Parathyroid adenoma (tissue), 2 donors: Measurements from ENCODE around the gene SP100.
"Not testable (repeated sequence)": the region's sequence is repeated elsewhere in the genome, so short reads cannot be mapped to it uniquely, and the experiment has no call there.

Source experiments
- H2AFZ ChIP-seq: fragments of 300-600 bp; sonication (generic); one replicate; pipeline ENCODE4 v1.7.0; 2017; ENCODE audit warnings: antibody characterized with exemption, mild to moderate bottlenecking
- H3K27ac ChIP-seq: fragments of 300-600 bp; sonication (generic); one replicate; pipeline ENCODE4 v1.7.0; 2017
- H3K27me3 ChIP-seq: fragments of 300-600 bp; sonication (generic); one replicate; pipeline ENCODE4 v1.7.0; 2017; ENCODE audit warnings: low read length; ENCODE audit not compliant: control insufficient read depth, insufficient read depth
- H3K36me3 ChIP-seq: fragments of 300-600 bp; sonication (generic); one replicate; pipeline ENCODE4 v1.7.0; 2017; ENCODE audit warnings: low read length; ENCODE audit not compliant: control insufficient read depth, insufficient read depth
- H3K4me1 ChIP-seq: fragments of 300-600 bp; sonication (generic); one replicate; pipeline ENCODE4 v1.7.0; 2017; ENCODE audit warnings: control low read depth
- H3K4me2 ChIP-seq: fragments of 300-600 bp; sonication (generic); one replicate; pipeline ENCODE4 v1.7.0; 2017; ENCODE audit warnings: low read length
- H3K4me3 ChIP-seq: fragments of 300-600 bp; sonication (generic); one replicate; pipeline ENCODE4 v1.7.0; 2017; ENCODE audit warnings: low read depth, low read length
- H3K79me2 ChIP-seq: fragments of 300-600 bp; sonication (generic); one replicate; pipeline ENCODE4 v1.7.0; 2017; ENCODE audit warnings: control low read depth
- H3K9ac ChIP-seq: fragments of 300-600 bp; sonication (generic); one replicate; pipeline ENCODE4 v1.7.0; 2017; ENCODE audit warnings: mild to moderate bottlenecking
- H3K9me3 ChIP-seq: fragments of 300-600 bp; sonication (generic); one replicate; pipeline ENCODE4 v1.7.0; 2017; ENCODE audit warnings: low read length; ENCODE audit not compliant: control insufficient read depth
- CTCF ChIP-seq: fragments of 300-600 bp; sonication (generic); IDR thresholded peaks from one replicate; pipeline ENCODE4 v1.7.0; 2017; ENCODE audit warnings: antibody characterized with exemption, mild to moderate bottlenecking
- donor health status: primary hyperparathyroidism.

The SP100 gene

GRCh38 chr2:230473378-230473777, 57.4 kb downstream of the SP100 start:
- Histone ChIP-seq H3K27ac (no peak overlapping the region), H3K9ac (no peak overlapping the region), H3K4me1 (no peaks in the 10 kb centered on the region), H3K79me2 (no peaks in the 10 kb centered on the region), H3K27me3 (no peaks in the 10 kb centered on the region), H3K9me3 (no peaks in the 10 kb centered on the region), H3K36me3 (no peaks in the 10 kb centered on the region), H3K4me2 (no peak overlapping the region), H3K4me3 (no peak overlapping the region), H2AFZ (no peak overlapping the region)
- TF ChIP-seq CTCF: no peak

- H3K4me2 ChIP-seq: no peak overlapping the region
- no peaks in the 10 kb centered on the region for H3K36me3 ChIP-seq
- H3K27ac ChIP-seq: no peak overlapping the region
- no peak overlapping the region for H2AFZ ChIP-seq
- no peak overlapping the region for H3K9ac ChIP-seq
- no peak overlapping the region for H3K4me3 ChIP-seq
- TF ChIP-seq CTCF: no peak
- H3K27me3 ChIP-seq: no peaks in the 10 kb centered on the region
- no peaks in the 10 kb centered on the region for H3K9me3 ChIP-seq
- no peaks in the 10 kb centered on the region for H3K4me1 ChIP-seq
- H3K79me2 ChIP-seq: no peaks in the 10 kb centered on the region
These were observed 59.1 kb downstream of the SP100 start for GRCh38 chr2:230475143-230475542.

- Histone ChIP-seq H3K4me1 (no peaks in the 10 kb centered on the region), H2AFZ (no peak overlapping the region), H3K27me3 (no peaks in the 10 kb centered on the region), H3K9me3 (no peaks in the 10 kb centered on the region), H3K36me3 (no peaks in the 10 kb centered on the region), H3K4me2 (no peak overlapping the region), H3K27ac (no peak overlapping the region), H3K79me2 (no peaks in the 10 kb centered on the region), H3K9ac (no peak overlapping the region), H3K4me3 (no peak overlapping the region)
- no peak for TF ChIP-seq CTCF
These were observed 69.9 kb downstream of the SP100 start for GRCh38 chr2:230485801-230486341.

GRCh38 chr2:230491219-230491618, 75.2 kb downstream of the SP100 start:
- not testable (repeated sequence) for H3K9me3 ChIP-seq, H3K36me3 ChIP-seq, H3K27ac ChIP-seq, H3K79me2 ChIP-seq, H3K4me3 ChIP-seq, H2AFZ ChIP-seq, H3K27me3 ChIP-seq, H3K9ac ChIP-seq, H3K4me2 ChIP-seq, H3K4me1 ChIP-seq

- H3K27me3 ChIP-seq: no peaks in the 10 kb centered on the region
- H3K9me3 ChIP-seq: no peaks in the 10 kb centered on the region
- H3K4me2 ChIP-seq: no peak overlapping the region
- H3K4me1 ChIP-seq: no peaks in the 10 kb centered on the region
- no peak overlapping the region for H2AFZ ChIP-seq
- no peak overlapping the region for H3K9ac ChIP-seq
- no peak for TF ChIP-seq CTCF
- no peak overlapping the region for H3K4me3 ChIP-seq
- H3K36me3 ChIP-seq: no peaks in the 10 kb centered on the region
- no peak overlapping the region for H3K27ac ChIP-seq
- H3K79me2 ChIP-seq: no peaks in the 10 kb centered on the region
These were observed 76.1 kb downstream of the SP100 start for GRCh38 chr2:230492107-230492506.
